Measurements from ENCODE around the gene TUBA4B. TPM values are rescaled to one million over a fixed set of nuclear protein-coding genes. Genes with fewer than 3 reads are reported as not detected.

TUBA4B gene
- total and polyA plus RNA-seq, 2 experiments from 2014 or later = not detected

DNA sequence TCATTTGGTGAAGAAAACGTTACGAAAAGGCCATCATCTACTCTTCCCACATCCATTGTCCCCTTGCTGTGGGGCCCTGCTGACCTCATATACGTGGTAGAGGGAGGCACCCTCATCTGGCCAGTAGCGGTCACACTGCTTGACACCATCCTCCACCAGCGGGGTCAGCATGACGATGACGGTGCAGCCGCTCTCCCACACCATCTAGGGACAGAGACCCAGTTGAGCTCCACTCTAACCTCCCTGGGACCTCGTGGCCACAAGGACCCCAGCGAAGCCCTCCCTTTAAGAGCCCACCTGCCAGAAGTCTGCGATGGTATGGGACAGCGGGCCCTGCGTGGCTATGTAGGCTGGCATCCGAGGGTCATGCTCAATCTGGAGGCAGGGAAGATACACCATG is 43.1 kb downstream of the TUBA4B start:
- no peaks in the 10 kb centered on the region for H3K4me1 ChIP-seq (ENCODE audit: insufficient read depth)
- no peaks in the 10 kb centered on the region for H3K9me2 ChIP-seq (ENCODE audit: insufficient read depth)
- H3K36me3 ChIP-seq (ENCODE audit: low read depth) = no peaks in the 10 kb centered on the region
- no peak overlapping the region for H3K4me2 ChIP-seq (ENCODE audit: unreplicated experiment)
- 82 to 83% methylated on average over 14 of the region's 14 CpGs for WGBS, 2 experiments (ENCODE audit: low coverage in 1 of 2, low lambda C conversion rate in 2 of 2, missing lambda C conversion rate in 2 of 2)
- H3K27me3 ChIP-seq (replicated peaks; ENCODE audit: insufficient read depth) = no peaks in the 10 kb centered on the region
- H4K20me1 ChIP-seq (ENCODE audit: insufficient read depth) = no peaks in the 10 kb centered on the region
- H3F3A ChIP-seq (ENCODE audit: insufficient read depth) = no peaks in the 10 kb centered on the region
- no peak overlapping the region for H3K9ac ChIP-seq
- no peak overlapping the region for H3K27ac ChIP-seq
- in situ Hi-C loops (cut with MboI) = no loop called here
- H3K79me2 ChIP-seq (ENCODE audit: insufficient read depth) = no peaks in the 10 kb centered on the region
- no peak overlapping the region for H3K4me3 ChIP-seq
- no peak for TF ChIP-seq EZH2 (IDR thresholded peaks at IDR 0.05; ENCODE audit: insufficient read depth, poor library complexity, severe bottlenecking)
- TF ChIP-seq EZH2phosphoT487 (IDR thresholded peaks at IDR 0.05; ENCODE audit: insufficient read depth, low read depth) = no peak
- no peak overlapping the region for H2AFZ ChIP-seq
- no peaks in the 10 kb centered on the region for H3K9me3 ChIP-seq (ENCODE audit: low read depth)
- no peak for DNase-seq

DNA sequence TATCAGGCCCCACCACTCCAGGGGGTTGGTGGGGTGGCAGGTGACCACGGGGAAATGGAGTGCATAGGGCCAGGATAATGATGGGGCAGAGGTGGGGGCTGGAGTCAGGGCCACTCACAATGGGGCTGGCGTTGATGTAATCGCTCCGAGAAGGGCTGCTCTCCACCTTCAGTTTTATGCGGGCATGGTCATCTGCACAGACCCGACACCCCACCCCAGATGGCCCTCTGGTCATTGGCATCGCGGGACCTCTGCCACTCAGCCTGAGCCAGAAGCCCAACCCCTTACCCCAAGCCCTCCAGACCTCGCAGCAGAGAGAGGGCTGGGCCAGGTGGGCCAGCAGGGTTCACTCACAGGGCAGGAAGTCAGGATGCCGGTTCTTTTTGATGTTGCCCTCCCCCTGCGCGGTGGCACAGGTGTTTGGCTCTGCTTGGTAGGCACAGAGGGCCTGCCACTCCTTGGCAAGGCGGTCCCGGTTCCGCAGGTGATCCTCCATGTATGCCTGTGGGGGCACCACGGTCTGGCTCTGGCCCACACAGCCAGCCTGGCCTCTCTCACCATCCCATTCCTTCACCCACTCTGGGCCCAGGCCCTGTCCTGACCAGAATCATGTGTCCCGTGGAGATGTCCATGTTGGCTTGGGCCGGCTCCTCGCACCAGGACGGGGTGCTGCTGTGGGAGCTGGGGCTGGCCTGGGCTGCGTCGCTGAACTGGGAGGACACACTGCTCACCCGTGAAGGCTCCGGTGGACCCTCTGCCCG is 43.8 kb downstream of the TUBA4B start:
- Histone ChIP-seq H3K9me2 (ENCODE audit: insufficient read depth) (no peaks in the 10 kb centered on the region), H3K4me1 (ENCODE audit: insufficient read depth) (no peaks in the 10 kb centered on the region), H3K9ac (no peak overlapping the region), H4K20me1 (ENCODE audit: insufficient read depth) (no peaks in the 10 kb centered on the region), H3K27ac (no peak overlapping the region), H3K4me2 (ENCODE audit: unreplicated experiment) (no peak overlapping the region), H3K9me3 (ENCODE audit: low read depth) (no peaks in the 10 kb centered on the region), H2AFZ (no peak overlapping the region), H3K36me3 (ENCODE audit: low read depth) (no peaks in the 10 kb centered on the region), H3K27me3 (replicated peaks; ENCODE audit: insufficient read depth) (no peaks in the 10 kb centered on the region), H3K4me3 (no peak overlapping the region), H3F3A (ENCODE audit: insufficient read depth) (no peaks in the 10 kb centered on the region), H3K79me2 (ENCODE audit: insufficient read depth) (no peaks in the 10 kb centered on the region)
- WGBS, 2 experiments (ENCODE audit: low coverage in 1 of 2, low lambda C conversion rate in 2 of 2, missing lambda C conversion rate in 2 of 2) = 87% methylated on average over 24 to 25 of the region's 25 CpGs
- no peak for TF ChIP-seq EZH2 (IDR thresholded peaks at IDR 0.05; ENCODE audit: insufficient read depth, poor library complexity, severe bottlenecking)
- TF ChIP-seq EZH2phosphoT487 (IDR thresholded peaks at IDR 0.05; ENCODE audit: insufficient read depth, low read depth) = no peak
- DNase-seq = no peak
- in situ Hi-C loops (cut with MboI) = no loop called here

DNA sequence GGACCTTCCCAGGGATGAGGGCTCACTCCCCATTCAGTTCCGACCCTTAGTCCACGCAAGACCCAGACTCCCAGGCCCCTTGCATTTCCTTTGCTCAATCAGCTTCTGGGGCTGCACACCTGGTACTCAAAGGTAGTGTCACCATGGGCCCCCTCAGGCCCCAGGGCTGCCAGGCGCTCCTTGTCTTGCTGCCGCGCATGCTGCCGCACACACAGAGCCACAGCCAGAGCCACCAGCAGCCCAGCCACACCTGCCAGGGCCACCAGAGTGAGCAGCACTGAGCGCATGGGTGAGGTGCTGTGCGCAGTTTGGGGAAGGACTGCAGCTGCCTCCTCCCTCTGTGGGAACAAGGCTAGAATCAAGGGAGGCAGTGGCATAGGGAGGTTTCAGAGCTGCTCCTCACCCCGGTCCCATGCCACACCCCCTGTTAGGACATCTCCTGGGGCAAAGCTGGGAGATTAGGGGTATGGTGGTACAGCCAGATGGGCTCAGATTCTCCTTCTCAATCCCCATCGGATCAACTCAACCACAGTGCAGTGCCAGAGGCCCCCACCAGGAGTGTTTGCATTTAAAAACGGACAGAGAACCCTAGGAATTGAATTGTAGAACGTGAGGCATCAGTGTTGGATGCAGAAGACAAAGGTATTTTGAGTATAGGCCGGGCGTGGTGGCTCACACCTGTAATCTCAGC is 44.9 kb downstream of the TUBA4B start:
- no peak overlapping the region for H3K4me3 ChIP-seq
- H3K4me1 ChIP-seq (ENCODE audit: insufficient read depth) = no peaks in the 10 kb centered on the region
- H3K36me3 ChIP-seq (ENCODE audit: low read depth) = no peaks in the 10 kb centered on the region
- TF ChIP-seq EZH2 (IDR thresholded peaks at IDR 0.05; ENCODE audit: insufficient read depth, poor library complexity, severe bottlenecking) (no peak), EZH2phosphoT487 (IDR thresholded peaks at IDR 0.05; ENCODE audit: insufficient read depth, low read depth) (no peak)
- no peak overlapping the region for H3K9ac ChIP-seq
- 78 to 79% methylated on average over 14 of the region's 14 CpGs for WGBS, 2 experiments (ENCODE audit: low coverage in 1 of 2, low lambda C conversion rate in 2 of 2, missing lambda C conversion rate in 2 of 2)
- no peaks in the 10 kb centered on the region for H3K79me2 ChIP-seq (ENCODE audit: insufficient read depth)
- H2AFZ ChIP-seq = no peak overlapping the region
- in situ Hi-C loops (cut with MboI) = no loop called here
- no peaks in the 10 kb centered on the region for H3K9me3 ChIP-seq (ENCODE audit: low read depth)
- H3F3A ChIP-seq (ENCODE audit: insufficient read depth) = no peaks in the 10 kb centered on the region
- H3K4me2 ChIP-seq (ENCODE audit: unreplicated experiment) = no peak overlapping the region
- no peaks in the 10 kb centered on the region for H3K27me3 ChIP-seq (replicated peaks; ENCODE audit: insufficient read depth)
- peak; percentile 43 for DNase-seq
- H4K20me1 ChIP-seq (ENCODE audit: insufficient read depth) = no peaks in the 10 kb centered on the region
- no peak overlapping the region for H3K27ac ChIP-seq
- H3K9me2 ChIP-seq (ENCODE audit: insufficient read depth) = no peaks in the 10 kb centered on the region

DNA sequence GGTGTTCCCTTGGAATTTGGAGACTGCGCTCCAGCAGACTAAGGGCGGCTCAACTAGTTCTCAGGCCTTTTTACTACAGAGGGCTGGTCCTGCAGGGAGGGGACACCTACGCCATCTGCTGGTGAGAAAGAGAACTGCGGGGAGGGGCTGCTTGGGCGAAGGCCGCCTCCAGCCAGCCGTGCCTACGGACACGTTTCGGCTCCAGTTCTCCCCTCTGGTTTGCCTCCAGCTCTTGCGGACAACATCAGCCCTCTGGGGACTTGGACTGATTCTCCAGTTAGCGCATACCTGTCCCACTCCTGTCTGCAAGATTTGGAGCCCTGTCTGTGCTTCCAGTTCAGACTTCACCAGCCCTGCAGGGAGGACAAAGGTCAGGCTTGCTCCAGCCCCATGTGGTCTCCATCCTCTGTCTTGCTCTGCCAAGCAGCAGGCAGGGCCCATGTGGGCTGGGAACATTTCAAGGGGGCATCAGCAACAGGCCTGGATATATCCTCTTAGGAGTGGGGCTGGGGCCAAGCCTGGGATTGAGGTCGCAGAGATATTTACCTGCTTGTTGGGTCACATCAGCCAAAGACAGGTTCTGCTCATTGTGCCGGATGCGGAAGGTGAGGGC is 45.8 kb downstream of the TUBA4B start:
- Histone ChIP-seq H3K4me2 (ENCODE audit: unreplicated experiment) (no peak overlapping the region), H3K79me2 (ENCODE audit: insufficient read depth) (no peaks in the 10 kb centered on the region), H3K9me2 (ENCODE audit: insufficient read depth) (no peaks in the 10 kb centered on the region), H3K9me3 (ENCODE audit: low read depth) (no peaks in the 10 kb centered on the region), H3K27ac (no peak overlapping the region), H3K4me3 (no peak overlapping the region), H3K27me3 (replicated peaks; ENCODE audit: insufficient read depth) (no peaks in the 10 kb centered on the region), H3K36me3 (ENCODE audit: low read depth) (no peaks in the 10 kb centered on the region), H3F3A (ENCODE audit: insufficient read depth) (no peaks in the 10 kb centered on the region), H2AFZ (peak overlapping the region; percentile 66), H4K20me1 (ENCODE audit: insufficient read depth) (no peaks in the 10 kb centered on the region), H3K9ac (no peak overlapping the region), H3K4me1 (ENCODE audit: insufficient read depth) (no peaks in the 10 kb centered on the region)
- WGBS, 2 experiments (ENCODE audit: low coverage in 1 of 2, low lambda C conversion rate in 2 of 2, missing lambda C conversion rate in 2 of 2) = 20 to 26% methylated on average over 15 of the region's 15 CpGs
- TF ChIP-seq EZH2phosphoT487 (IDR thresholded peaks at IDR 0.05; ENCODE audit: insufficient read depth, low read depth) = no peak
- TF ChIP-seq EZH2 (IDR thresholded peaks at IDR 0.05; ENCODE audit: insufficient read depth, poor library complexity, severe bottlenecking) = no peak
- DNase-seq = peak; percentile 78
- in situ Hi-C loops (cut with MboI) = no loop called here

Data from GM23248 (cell line).